ENCODE measurements around the gene CCDC38.
A peak's percentile ranks its signal among the peaks of the same experiment; 100 is the strongest.
"Not testable (repeated sequence)": the region's sequence is repeated elsewhere in the genome, so short reads cannot be mapped to it uniquely, and the experiment has no call there.

CCDC38 gene

DNA sequence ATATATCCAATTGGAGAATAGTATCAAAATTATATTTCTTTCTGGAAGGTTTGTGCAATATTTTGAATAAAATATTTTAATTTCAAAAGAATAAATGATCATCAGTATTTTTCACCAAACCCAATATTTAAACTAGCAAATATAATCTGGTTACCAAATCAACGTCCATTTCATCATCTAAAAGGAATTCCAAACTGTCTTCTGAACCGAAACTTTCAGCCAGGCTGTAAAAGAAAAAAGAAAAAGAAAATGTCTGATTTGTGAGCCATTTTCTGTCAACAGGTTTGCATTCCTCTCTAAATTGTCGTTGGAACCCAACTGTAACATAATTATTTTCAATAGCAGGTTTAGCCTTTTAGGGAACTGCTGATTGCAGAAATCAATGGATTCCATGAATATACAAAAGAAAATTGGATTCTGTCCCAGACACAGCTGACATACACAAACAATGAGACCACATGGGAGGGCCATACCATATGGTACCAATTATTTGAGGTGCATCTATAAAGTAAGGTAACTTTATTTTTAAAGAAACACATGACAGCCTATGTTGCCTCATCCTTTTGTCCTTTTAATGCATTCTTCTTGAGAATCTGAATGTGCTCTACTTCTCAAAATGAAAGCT is 61.0 kb downstream of the CCDC38 start:
- no peak for DNase-seq

DNA sequence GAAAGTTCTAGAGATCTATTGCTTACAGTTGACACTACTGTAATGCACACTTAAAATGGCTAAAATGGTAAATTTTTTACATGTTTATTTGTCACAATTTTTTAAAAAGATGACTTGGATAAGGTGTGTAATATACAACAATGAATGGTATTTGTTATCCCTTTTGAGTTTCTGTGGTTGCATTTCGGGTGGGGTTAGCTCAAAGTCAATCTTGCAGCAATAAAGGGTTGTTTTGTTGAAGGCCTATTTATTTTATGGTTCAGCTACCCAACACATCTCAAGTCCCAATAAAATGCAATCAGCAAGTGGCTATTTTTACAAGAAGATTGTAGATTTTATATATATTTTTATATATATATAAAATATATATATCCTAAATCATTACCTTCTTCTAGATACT is 61.5 kb downstream of the CCDC38 start:
- no peak for DNase-seq

DNA sequence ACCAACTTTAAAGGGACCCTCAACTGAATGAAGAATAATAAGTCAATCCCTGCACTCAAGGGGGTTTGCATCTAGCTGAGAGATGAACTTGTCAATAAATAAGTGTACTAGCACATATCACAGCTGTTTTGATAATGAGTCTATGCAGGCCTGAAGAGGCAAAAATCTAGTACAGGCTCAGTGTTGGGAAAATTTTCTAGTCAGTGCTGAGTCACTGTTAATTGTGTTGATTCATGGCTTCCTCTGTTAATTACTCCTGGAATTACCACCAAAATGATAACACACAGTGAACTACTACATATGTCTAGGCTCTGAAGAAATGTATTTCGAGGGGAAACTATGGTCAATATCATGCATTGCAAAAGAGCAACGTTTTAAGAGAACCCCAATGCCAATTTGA is 64.8 kb downstream of the CCDC38 start:
- DNase-seq, result no peak

- no peak for DNase-seq
Measured at GRCh38 chr12:95874452-95874851, 68.0 kb downstream of the CCDC38 start.

DNA sequence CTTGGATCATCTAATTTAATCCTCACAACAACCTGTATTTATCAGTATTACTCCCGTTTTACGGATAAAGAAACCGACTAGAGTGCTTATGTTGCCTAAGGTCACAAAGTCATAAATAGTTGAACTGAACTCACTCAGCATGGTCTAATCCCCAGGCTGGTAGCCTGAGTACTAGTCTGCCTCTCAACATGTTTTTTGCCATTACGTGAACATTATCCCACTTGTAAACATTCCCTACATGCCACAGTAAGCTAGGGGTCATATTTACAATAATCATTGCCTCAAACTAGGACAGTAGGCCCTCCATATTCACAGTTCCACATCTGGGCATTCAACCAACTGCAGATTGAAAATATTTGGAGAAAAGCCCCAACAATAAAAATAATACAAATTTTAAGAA is 71.5 kb downstream of the CCDC38 start:
- no peak for DNase-seq

GRCh38 chr12:95863337-95863736 is 79.1 kb downstream of the CCDC38 start:
- DNase-seq, result no peak

GRCh38 chr12:95862038-95862437 is 80.4 kb downstream of the CCDC38 start:
- no peak for DNase-seq

- DNase-seq, result no peak
Measured at GRCh38 chr12:95859947-95860850, 82.2 kb downstream of the CCDC38 start.

GRCh38 chr12:95859344-95859816 is 83.0 kb downstream of the CCDC38 start:
- DNase-seq, result peak in 1 of 2 donors; percentile 2

DNA sequence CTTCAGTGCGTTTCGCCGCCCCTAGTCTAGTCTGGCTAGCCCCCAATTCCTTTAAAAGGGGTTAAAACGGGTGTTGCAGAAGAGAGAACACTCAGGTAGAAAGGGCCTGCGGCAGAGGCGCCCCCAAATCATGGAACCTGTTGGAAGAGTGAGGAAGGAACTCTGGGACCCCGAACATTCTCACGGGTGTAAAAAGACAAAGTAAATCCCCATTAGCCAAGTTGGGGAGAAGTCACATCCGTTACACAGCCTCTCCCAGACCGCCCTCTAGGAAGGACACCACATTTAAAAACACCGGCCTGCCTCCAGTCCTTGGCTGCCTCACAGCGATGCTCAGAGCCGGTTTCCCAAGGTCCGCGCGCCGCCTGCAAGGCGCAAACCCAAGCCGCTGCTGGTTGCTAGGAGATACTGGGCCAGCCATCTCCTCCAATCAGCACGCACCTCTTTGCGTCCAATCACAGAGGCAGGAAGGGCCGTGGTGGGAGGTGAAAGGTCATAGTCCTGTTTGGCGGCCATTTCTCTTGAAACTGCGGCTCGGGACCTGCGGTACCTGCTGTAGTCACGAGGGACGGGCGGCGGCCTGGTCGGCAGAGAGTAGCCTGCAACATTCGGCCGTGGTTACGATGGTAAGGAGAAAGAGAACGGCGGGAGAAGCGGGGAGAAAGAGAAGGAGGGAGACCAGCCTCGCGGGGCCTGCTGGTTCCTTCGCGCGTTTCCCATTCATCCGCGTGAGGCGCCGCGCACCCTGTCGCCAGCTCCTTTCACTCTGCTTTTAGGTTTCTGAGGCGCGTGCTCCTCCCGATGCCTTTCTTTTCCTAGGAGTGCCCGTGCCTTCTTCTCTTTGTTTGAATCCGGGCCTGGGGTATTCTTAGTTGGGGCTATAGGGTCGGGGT is 83.7 kb downstream of the CCDC38 start, which contains the start of gene SNRPF:
Gene SNRPF (plus strand): TSS at position 502 of the 893 bp plus-strand sequence. CDS start 122 bp downstream, at position 624.
- DNase-seq, result peak; percentile 97 to 98

GRCh38 chr12:95857799-95858198 is 84.6 kb downstream of the CCDC38 start:
- DNase-seq, result peak; percentile 6 to 23

DNA sequence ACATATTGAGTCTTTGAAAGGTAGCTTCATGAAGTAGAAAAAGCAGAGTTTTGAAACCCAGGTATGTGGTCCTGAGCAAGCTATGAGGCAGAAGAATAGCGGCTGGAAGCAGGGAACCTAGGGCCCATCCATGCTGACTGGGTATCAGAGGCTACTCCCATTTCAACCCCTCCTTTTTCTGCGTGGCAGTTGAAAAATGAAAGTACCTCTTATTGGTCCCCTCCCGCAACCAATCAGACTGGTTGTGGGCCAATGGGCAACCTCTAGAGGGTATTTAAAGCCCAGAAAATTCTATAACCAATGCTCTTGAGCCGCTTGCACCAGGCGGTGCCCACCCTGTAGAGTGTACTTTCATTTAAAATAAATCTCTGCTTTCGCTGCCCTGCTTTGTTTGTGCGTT is 85.3 kb downstream of the CCDC38 start:
- DNase-seq, result no peak

DNA sequence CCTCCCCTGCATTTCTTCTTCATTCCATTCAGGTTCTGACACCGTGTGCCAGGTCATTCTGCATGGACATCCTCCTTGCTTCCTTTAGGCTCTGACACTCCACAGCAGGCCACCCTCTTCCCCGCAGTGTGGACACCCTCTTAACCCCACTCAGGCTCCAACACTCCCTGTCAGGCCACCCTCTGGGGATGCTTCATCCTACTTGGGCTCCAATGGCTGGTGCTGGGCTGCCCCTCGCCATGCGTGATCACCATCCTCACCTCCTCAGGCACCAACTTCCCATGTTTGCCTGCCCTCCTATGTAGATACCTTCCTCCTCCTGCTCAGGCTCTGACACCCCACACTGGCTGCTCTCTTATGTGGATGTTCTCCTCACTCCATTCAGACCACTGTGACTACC is 90.3 kb downstream of the CCDC38 start:
- DNase-seq, result no peak

DNA sequence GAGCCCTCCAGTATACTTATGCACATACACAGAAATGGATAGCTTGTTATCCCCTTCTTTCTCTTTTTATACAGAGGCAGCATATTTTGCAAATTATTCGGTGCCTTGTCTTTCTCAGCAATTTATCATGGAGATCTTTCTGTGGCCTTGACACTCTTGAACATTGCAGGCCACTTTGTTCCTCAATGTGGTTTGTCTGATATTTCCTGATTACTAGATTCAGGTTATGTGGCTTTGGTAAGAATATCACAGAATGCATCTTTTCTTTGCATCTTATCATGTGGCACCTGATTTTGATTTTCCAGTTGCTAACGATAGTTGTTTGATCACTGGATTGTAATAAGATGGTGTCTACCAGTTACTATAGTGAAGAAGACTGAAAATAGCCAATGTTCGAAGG is 90.8 kb downstream of the CCDC38 start:
- no peak for DNase-seq

DNA sequence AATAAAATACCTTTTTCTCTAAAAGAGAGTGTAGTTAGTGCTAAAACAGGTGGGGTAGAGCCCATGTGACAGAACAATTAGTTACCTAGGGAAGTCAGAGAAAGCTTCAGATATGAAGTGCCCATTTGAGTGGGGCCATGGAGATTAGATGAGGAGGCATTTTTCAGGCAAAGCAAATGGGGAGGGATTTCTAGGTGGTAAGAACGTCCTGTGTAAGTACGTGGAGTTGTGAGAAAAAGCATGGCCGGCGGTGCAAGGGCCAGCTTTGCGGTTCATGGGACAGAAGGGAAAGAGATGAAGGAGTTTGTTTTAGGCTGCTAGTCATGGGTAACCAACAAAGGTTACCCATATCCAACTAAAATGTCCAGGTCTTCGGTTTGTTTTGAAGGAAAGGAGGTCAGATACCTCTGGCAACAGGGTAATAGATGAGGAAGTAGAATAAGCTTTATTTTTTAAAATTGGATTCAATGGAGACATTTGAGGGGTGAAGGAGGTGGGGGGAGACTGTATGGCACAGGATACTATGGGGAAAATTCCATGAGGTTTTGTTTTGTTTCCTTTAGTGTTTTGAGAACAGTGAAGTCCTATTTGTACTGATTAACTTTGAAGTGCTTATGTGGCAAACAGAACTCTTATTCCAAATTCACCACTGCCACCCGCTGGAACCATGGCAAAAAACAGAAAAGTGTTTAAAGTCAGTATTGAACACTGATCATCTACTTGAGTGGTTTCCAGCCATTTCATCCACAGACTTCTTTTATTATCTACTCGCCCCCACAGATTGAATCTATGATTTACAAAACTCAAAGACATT is 93.6 kb downstream of the CCDC38 start:
- peak in 1 of 2 donors; percentile 12 for DNase-seq

DNA sequence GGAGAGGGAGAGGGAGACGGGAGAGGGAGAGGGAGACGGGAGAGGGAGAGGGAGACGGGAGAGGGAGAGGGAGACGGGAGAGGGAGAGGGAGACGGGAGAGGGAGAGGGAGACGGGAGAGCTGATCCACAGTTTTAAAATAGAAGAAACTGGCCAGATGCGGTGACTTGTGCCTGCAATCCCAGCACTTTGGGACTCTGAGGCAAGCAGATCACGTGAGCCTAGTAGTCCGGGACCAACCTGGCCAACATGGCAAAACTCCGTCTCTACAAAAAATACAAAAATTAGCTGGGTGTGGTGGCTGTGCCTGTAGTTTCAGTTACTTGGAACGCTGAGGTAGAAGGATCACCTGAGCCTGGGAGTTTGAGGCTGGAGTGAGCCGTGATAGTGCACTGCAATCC is 100.0 kb downstream of the CCDC38 start:
- not testable (repeated sequence) for DNase-seq

DNA sequence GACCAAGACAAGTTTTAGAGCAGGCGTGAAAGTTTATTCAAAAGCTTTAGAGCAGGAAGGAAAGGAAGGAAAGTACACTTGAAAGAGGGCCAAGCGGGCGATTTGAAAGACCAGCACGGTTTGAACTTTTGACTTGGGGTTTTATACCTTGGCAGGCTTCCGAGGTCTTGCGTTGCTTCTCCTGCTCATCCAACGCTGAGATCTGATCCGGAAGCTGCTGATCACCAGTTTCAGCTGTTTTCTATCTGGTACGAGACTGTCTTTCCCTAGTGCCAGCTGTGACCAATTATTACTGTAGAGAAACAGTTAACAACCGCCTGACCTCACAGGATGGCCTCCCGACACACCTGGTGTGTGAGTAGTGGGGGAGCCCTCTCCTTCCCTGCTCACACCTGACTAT is 104.3 kb downstream of the CCDC38 start:
- no peak for DNase-seq

DNA sequence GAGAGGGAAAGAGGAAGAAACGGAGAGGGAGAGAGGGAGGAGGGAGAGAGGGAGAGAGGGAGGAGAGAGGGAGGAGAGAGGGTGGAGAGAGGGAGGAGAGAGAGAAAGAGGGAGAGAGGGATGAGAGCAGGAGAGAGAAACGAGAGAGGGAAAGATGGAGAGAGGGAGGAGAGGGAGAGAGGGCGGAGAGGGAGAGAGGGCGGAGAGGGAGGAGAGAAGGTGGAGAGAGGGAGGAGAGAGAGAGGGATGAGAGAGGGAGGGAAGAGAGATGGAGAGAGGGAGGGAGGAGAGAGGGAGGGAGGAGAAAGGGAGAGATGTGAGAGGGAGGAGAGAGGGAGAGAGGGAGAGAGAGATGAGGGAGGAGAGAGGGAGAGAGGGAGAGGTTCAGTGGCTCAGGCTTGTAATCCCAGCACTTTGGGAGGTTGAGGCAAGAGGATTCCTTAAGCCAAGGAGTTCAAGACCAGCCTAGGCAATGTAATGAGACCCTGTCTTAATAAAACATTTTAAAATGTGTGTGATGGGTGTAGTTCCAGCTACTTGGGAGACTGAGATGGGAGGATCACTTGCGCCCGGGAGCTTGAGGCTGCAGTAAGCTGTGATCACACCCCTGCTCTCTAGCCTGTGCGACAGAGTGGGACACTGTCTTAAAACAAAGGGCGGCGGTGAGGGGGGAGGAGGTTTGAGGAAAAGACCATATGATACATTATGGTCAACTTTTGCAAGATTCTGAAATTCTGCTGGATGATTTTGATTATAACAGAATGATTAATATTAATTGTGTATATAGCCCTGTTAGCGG is 105.0 kb downstream of the CCDC38 start:
- DNase-seq, result no peak

DNA sequence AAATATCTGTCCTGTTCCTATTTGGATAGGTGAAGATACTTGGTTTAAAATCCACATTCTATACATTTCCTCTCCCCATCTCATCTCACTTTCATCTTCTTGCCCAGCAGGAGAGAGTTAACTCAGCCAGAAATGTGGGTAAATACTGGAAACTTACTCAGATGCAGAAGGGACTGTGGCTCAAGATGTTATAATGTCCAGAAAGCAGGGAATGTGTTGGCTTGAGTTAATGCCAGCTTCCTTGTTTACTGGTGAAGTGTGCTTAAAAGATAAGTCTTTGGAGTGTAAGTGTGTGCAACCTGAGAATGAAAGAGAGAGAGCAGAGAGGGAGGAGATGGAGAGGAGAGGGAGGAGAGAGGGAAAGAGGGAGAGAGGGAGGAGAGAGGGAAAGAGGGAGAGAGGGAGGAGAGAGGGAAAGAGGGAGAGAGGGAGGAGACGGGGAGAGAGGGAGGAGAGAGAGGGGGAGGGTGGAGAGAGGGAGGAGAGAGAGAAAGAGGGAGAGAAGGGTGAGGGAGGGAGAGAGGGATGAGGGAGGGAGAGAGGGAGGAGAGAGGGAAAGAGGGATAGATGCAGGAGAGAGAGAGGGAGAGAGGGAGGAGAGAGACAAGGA is 105.7 kb downstream of the CCDC38 start:
- DNase-seq, result no peak

- no peak for DNase-seq
Measured at GRCh38 chr12:95836185-95836609, 106.2 kb downstream of the CCDC38 start.

GRCh38 chr12:95834572-95834971 is 107.8 kb downstream of the CCDC38 start:
- no peak for DNase-seq
